Measurements from ENCODE around the gene CCDC178.

CCDC178 gene

DNA sequence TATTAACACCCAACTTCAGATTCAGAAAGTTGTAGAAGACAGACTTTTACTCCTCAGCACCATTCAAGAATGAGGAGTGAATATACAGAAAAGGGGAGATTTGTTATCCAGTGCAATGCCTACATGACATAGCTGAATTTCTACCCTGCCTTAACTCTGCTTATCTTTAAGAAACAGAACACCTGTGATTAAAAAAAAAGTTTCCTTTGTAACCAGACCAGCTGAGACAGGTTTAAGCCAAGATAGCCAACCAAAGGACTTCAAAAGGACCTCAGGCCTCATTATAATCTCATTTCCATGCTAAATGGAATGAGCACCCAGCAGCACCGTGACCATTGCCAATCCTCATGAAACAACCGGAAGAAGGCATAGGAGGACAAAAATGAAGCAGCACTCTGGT is 122.9 kb downstream of the CCDC178 start:
- TF ChIP-seq, protein P1, sequence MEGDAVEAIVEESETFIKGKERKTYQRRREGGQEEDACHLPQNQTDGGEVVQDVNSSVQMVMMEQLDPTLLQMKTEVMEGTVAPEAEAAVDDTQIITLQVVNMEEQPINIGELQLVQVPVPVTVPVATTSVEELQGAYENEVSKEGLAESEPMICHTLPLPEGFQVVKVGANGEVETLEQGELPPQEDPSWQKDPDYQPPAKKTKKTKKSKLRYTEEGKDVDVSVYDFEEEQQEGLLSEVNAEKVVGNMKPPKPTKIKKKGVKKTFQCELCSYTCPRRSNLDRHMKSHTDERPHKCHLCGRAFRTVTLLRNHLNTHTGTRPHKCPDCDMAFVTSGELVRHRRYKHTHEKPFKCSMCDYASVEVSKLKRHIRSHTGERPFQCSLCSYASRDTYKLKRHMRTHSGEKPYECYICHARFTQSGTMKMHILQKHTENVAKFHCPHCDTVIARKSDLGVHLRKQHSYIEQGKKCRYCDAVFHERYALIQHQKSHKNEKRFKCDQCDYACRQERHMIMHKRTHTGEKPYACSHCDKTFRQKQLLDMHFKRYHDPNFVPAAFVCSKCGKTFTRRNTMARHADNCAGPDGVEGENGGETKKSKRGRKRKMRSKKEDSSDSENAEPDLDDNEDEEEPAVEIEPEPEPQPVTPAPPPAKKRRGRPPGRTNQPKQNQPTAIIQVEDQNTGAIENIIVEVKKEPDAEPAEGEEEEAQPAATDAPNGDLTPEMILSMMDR (conservative IDR thresholded peaks at IDR 0.05): no peak
- H3K27ac ChIP-seq: no peak overlapping the region

DNA sequence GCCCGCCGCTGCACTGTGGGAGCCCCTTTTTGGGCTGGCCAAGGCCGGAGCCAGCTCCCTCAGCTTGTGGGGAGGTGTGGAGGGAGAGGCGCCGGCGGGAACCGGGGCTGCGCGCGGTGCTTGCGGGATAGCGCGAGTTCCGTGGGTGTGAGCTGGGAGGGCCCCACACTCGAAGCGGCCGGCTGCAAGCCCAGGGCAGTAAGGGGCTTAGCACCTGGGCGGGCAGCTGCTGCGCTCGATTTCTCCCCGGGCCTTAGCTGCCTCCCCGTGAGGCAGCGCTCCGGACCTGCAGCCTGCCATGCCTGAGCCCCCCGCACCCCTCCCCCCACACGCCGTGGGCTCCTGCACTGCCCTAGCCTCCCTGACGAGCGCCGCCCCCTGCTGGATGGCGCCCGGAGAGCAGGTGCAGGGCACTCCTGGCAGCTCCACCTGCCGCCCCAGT is 124.4 kb downstream of the CCDC178 start:
- TF ChIP-seq, protein P1 (conservative IDR thresholded peaks at IDR 0.05): no peak
- no peak overlapping the region for H3K27ac ChIP-seq

DNA sequence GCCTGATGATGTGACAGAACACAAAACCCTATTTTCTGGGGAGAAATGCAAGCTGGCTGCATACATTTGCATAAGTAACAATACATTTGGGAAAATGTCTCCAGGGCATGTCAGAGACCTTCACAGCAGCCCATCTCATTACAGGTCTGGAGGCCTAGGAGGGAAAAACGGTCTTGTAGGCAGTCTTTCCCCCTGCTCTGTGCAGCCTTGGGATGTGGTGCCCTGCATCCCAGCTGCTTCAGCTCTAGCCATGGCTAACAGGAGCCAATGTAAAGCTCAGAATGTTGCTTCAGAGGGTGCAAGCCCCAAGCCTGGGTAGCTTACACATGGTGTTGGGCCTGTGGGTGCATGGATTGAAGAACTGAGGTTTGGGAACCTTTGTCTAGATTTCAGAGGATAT is 133.0 kb downstream of the CCDC178 start:
- TF ChIP-seq, protein P1 (conservative IDR thresholded peaks at IDR 0.05): no peak

DNA sequence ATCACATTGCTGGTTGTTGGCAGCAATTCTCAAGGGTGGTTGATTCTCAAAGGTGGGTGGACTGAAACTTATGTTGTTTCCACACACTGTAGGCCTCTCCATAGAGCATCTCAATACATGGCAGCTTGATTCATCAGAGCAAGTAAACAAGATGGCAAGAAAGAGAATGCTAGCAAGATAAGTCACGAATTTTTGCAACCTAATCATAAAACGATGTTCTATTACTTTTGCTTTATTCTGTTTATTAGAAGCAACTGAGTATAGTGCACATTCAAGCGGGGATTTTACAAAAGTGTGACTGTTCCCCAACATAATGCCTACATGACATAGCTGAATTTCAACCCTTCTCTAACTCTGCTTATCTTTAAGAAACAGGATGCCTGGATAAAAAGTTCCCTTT is 136.2 kb downstream of the CCDC178 start:
- H3K27ac ChIP-seq: no peak overlapping the region
- TF ChIP-seq, protein P1 (conservative IDR thresholded peaks at IDR 0.05): no peak

More for the DNA sequence above, 133.0 kb downstream of the CCDC178 start:
- no peak overlapping the region for H3K27ac ChIP-seq

DNA sequence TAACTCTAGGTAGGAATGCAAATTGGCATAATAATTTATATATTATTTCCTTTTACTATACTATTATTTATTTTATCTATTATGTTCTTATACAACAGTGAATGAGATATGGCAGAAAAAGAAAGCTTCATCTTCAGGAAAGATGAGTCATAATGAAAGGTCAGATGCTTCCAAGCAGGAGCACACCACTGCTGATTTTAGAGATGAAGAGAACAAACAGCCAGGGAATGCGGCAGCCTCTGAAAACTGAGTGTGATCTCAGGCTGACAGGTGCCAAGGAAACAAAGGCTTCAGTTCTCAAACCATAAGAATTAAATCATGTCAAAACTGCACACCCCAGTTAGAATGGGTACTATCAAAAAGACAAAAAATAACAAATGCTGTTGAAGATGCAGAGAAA is 149.0 kb downstream of the CCDC178 start:
- TF ChIP-seq, protein P1 (conservative IDR thresholded peaks at IDR 0.05): no peak
- no peak overlapping the region for H3K27ac ChIP-seq

DNA sequence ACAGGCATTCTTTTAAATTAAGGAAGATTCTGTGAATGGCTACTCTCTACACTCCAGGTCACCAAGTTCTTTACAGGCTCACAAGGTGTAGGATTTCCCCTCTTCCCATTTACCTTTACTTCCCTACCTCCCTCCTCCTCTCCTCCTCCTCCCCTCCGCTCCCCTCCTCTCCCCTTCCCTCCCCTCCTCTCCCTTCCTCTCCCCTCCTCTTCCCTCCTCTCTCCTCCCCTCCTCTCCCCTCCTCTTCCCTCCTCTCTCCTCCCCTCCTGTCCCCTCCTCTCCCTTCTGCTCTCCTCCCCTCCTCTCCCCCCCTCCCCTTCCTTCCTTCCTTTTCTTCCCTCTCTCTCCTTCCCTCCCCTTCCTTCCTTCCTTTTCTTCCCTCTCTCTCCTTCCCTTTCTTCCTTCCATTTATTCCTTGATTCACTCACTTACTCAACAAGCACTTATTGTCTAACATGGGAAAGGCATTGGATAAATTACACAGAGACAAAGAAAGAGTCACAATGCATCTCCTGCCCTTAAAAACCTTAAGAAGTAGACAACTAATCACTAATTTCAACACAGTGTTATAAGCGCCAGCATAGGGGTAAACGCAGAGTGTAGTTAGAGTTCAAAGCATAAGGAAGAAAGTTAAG is 152.3 kb downstream of the CCDC178 start:
- TF ChIP-seq, protein P1 (conservative IDR thresholded peaks at IDR 0.05): no peak

DNA sequence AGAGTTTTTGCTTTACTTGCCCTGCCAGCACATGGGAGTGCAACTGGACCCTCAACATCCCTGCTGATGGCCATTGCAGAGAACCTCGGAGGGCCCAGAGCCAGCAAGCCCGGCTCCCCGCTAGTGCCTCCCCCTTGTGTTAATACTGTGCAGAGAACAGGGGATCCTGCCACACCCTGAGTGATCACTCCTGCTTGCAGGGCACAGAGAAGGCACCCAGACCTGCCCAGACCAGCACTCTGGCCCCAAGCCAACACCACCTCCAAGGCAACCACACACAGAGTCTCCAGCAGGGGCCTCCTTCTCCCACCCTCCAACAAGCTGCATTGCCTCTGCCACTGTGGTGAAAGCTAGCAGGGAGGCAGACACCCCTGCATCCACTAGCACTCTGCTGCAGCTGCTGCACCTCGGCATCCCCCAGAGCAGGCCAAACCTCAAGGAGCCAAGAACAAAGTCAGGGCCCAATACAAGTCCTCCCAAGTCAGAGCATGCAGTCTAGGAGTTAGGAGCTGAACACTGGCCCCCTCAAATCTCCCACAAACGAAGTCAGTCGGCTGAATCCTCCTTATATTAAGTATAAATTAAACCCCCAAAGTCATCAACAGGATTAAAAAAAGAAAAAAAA is 157.7 kb downstream of the CCDC178 start:
- H3K27ac ChIP-seq: no peak overlapping the region
- TF ChIP-seq, protein P1 (conservative IDR thresholded peaks at IDR 0.05): no peak

More for the DNA sequence above, 152.3 kb downstream of the CCDC178 start:
- H3K27ac ChIP-seq: no peak overlapping the region

All from VCaP (cell line).